GM18507 (cell line): ENCODE results near the gene LYPD8.

Experiments
- DNase-seq: peaks from one replicate; pipeline ENCODE4 v3.0.0; 2011; ENCODE audit warnings: low read depth; ENCODE audit not compliant: insufficient read length; ENCODE audit errors: extremely low spot score
- FAIRE-seq: peaks from 2 replicates; lab custom pipeline; 2011; peaks lifted over from hg19 to GRCh38; lab: Jason Lieb, UNC

Gene LYPD8

DNA sequence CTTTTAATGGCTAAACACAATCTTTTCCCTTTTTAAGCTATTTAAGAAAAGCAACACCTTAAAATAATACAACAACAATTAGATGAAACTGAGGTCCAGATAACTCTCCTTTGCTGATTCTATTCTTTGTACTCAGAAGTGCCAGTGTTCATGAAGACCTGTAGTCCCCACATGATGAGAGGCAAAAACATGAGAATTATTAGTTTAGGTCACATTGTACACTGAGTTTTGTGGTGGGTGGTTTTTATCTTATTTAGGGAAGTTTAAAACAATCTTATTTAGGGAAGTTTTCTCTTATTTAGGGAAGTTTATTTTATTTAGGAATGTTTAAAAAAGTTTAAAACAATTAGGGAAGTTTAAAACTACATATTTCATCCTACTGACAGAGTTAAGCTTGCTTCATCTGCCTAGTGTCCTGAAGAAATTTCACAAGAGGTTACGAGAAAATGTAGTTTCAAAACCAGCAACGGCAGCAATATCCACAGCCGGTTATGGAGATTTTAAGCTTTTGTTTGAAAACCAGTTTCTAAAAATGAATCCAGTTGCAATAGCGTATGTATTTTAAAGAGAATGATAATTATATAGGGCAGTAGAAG is 45.2 kb downstream of the LYPD8 start:
- FAIRE-seq (no peak), DNase-seq (no peak)

DNA sequence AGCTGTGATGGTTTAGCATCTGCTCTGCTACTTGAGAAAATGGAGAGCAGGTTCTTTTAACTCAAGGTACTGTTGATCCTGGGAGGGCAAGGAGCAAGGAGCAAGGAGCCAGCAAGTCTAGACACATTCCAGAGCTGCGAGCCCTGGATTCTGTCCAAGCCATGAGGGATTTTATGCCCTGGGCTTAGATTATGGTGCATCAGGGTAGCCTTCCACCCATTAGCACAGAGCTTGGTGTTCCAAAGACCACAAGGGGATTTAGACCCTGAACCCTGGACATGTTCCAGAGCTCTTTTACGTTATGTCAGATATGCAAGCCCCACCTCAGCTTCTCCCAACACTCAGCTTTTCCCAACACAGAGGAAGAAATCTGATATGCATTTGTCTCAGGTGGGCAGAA is 51.0 kb downstream of the LYPD8 start:
- no peak for FAIRE-seq
- DNase-seq = no peak

DNA sequence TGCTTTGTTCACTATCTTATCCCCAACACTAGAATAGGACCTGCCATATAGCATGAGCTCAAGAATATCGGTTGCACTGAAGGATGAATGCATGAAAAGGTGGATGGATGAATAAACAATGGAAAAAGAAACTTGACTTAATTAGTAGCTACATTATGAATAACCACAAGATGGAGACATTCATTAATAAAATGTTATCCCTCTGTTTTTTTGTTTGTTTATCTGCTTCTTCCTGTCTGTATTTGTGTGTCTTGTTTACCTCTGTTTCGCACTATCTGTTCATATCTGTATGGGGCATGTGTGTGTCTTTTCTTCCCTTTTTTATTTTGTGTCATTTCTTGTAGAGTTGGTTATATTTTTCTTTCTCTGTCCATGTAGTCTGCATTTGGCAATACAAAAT is 51.9 kb downstream of the LYPD8 start:
- FAIRE-seq = no peak

DNA sequence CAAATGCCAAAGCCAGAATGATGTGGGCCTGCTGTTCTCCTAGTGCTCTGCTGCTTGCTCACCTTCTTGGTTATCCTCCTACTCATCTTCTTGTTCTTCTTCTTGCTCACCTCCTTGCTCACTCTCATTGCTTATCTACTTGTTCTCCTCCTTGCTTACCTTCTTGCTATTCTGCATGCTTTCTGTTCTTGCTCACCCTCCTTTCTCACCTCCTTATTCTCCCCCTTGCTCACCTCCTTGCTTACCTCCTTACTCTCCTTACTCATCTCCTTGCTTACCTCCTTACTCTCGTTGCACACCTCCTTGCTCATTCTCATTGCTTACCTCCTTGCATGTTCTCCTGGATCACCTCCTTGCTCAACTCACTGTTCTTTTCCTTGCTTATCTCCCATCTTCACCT is 52.8 kb downstream of the LYPD8 start, which contains the start of gene OR14I1:
TSS of gene OR14I1 (minus strand) at position 53 of the 400 bp plus-strand sequence.
- DNase-seq (no peak), FAIRE-seq (no peak)

More for the DNA sequence above, 51.9 kb downstream of the LYPD8 start:
- DNase-seq = no peak

DNA sequence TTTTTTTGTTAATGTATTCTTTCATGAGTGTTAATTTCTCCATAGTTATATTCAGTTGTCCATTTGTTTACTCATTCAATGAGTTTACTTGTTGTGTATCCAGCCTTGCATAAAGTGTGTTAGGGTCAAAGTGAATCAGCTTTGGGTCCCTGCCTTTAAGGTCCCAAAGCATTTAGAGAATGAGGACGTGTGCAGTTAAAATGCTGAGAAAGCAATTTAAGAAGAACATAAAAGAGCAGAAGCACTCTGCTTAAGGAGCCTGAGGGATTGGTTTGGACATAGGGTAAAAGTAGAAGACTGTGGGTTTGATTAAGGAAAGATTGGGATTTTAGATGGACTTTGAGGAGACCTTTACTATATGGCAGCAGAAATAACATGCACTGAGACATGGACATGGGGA is 56.5 kb downstream of the LYPD8 start:
- DNase-seq = no peak
- no peak for FAIRE-seq

DNA sequence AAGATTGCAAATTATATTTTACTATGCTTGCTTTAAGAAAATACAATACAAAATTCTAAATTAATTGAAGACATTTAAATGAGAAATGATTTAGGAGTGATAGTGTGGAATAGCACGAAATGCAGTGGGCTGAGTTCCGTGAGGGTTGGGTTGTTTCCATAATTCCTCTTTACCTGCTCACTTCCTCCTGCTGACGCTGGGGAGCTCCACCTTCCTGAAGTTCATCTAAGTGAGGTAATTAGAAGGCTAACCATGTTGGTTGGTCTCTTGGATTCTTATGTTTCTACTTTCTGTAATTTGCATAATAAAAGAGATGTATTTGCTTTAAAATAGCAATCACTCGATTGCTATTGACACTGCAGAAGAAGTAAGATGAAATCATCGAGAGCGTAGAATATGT is 57.7 kb downstream of the LYPD8 start:
- DNase-seq = no peak
- FAIRE-seq = no peak

DNA sequence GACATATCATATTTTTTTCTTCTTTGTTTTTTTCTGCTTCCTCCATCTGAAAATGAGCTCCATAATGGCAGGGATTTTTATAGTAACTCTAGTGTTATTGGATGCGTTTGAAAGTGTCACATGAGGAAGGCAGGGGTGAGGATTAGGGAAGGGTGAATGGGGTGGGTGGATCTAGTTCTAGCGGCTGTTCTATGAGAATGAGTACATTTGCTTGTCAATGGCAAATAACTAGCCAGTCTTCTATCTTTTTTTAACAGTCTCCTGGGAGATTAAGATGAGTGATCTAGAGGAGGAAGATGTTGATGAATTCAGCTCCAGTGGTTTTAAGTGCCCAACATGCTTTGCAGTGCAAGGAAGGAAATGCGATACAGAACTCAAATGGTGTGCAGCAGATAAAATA is 58.8 kb downstream of the LYPD8 start:
- FAIRE-seq (no peak), DNase-seq (no peak)

DNA sequence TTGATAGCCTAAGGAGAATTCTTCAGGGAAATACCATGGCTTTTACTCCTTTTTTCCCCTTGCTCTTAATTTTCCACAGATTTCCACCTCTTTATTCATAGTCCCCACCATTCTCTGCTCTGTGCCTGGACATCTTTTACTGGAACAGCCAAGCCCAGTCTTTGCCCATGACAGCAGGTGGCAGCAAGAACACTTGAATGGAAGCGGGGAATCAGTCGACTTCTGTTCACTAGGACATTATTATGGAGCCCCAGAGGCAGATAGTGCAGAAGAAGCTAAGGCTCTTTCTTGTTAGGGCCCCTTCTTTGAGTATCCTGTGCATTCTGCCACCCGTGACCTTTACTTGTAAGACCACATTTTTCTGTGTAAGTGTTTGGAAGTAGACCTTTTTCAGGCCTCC is 59.3 kb downstream of the LYPD8 start:
- DNase-seq (no peak), FAIRE-seq (no peak)

DNA sequence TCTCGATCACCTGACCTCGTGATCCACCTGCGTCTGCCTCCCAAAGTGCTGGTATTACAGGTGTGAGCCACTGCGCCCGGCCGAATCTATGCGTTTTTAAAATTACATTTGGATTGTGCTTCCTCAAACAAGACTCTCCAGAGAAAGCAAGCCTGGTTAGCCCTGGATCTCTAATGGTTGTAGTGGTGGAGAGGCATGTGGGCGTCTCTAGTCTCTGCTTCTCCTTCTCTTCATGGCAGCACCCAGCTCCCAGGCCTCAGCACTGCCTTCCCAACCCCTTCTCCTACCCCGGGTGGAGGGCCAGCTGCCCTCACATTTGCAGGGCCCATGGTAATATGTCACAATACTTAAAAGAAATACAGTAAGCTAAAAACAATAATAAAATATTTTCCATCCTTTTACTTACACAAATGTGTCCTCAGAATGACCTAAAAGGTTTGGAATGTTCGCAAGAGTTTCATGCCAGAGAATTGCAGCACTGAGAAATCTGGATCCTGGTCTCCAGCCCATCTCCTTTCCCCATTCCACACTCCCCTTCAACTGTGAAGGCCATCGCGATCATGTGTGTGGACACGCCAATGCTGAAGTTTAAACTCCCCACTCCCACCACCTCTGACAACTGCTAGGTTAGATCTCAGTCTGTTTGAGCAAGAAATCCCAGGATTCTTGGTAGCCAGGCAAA is 60.0 kb downstream of the LYPD8 start:
- no peak for DNase-seq
- no peak for FAIRE-seq

DNA sequence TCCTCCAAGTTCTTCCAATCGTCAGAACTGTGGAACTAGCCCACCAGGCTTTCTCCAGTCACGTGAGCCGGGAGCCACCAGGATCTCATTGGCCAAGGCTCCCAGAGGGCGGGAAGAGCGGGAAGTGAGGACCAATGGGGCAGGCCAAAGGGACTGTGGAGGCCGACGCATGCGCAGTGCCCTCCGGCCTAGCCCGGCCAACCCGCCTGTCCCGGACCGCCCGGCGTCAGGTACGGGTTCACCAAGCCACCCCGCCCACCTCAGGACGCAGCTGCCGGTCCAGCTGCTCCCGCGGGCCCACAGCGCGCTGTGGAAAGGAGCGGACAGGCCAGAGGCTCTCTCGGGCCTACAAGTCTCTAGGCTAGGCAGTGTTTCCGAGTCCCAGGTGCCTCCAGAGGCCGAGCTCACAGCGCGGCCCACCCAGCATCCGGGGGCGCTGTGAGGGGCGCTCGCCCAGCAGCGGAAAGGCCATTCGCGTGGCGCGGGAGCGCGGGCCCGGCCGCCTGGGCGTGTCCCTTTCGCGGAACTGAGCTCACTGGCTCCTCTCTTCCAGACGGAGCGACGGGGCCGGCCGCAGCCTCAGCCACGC is 63.9 kb downstream of the LYPD8 start:
- DNase-seq (no peak), FAIRE-seq (no peak)
